ENCODE measurements around the gene TTL. TPM values are rescaled to one million over a fixed set of nuclear protein-coding genes. Genes with fewer than 3 reads are reported as not detected.
"Not testable (repeated sequence)": the region's sequence is repeated elsewhere in the genome, so short reads cannot be mapped to it uniquely, and the experiment has no call there.

TTL gene
- polyA plus RNA-seq, 3 donors: 2.7 to 13.9 (median 5.4) TPM

DNA sequence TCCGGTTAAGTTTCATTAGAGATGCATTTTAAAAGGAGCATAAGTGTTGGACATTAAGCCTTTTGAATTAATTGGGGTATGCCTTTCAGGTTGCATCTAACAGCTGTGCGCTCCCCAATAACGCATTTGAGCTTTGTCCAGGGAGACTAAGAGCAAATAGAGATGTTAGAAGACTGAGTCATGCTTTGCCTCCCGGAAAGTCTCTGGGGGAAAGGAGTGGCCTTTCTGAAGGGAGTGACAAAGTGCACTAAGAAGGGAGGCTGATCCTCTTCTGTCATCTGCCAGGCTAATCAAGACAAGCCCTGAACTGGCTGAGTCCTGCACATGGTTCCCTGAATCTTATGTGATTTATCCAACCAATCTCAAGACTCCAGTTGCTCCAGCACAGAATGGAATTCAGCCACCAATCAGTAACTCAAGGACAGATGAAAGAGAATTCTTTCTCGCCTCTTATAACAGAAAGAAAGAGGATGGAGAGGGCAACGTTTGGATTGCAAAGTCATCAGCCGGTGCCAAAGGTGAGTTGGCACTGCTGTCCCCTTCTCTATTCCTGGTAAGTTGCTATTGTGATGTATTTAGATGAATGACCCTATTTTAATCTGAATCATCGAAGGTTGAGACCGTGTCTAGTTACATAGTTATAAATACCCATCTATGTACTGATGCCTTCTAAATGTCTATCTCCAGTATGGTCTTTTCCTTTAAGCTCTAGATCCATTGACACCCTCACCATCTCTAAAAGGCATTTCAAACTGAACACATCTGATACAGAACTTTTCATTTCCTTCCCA lies 12.1 kb downstream of the TTL start:
- Histone ChIP-seq H3K27ac (ENCODE audit: low read depth in 1 of 2, low read length in 2 of 2) (no peak overlapping the region), H2AFZ (ENCODE audit: insufficient read depth, low read depth, low read length, poor library complexity, severe bottlenecking) (no peak overlapping the region), H3K27me3 (ENCODE audit: control insufficient read depth in 2 of 2, insufficient read depth in 2 of 2, low read length in 2 of 2) (no peaks in the 10 kb centered on the region), H3K36me3 (replicated peaks in 1 of 2; ENCODE audit: control insufficient read depth in 1 of 2, insufficient read depth in 2 of 2, low read length in 2 of 2) (peaks cover 20 to 39% of the 10 kb centered on the region in 2 donors), H4K20me1 (ENCODE audit: insufficient read depth, low read length) (peaks cover 5% of the 10 kb centered on the region), H3K4me3 (replicated peaks in 1 of 3; ENCODE audit: low read depth in 2 of 3, low read length in 3 of 3) (no peak overlapping the region), H3K9me3 (replicated peaks in 1 of 2; ENCODE audit: control insufficient read depth in 1 of 2, insufficient read depth in 1 of 2, low read length in 2 of 2) (no peaks in the 10 kb centered on the region), H3K79me2 (ENCODE audit: insufficient read depth, low read length) (no peaks in the 10 kb centered on the region), H3K9ac (ENCODE audit: insufficient read depth, low read length, poor library complexity, severe bottlenecking) (no peak overlapping the region), H3K4me2 (replicated peaks; ENCODE audit: extremely low read depth, low read length, poor library complexity, severe bottlenecking) (no peak overlapping the region), H3K4me1 (ENCODE audit: control insufficient read depth in 1 of 2, insufficient read depth in 2 of 2, low read length in 2 of 2) (no peaks in the 10 kb centered on the region)
- Mint-ChIP-seq H3K9me3 (no peaks in the 10 kb centered on the region), H3K4me1 (no peaks in the 10 kb centered on the region), H3K4me3 (no peak overlapping the region), H3K27me3 (ENCODE audit: low read depth in 3 of 3) (peaks cover 0 to 2% (median 0%) of the 10 kb centered on the region in 3 donors), H3K27ac (no peak overlapping the region), H3K36me3 (peaks cover 13 to 39% of the 10 kb centered on the region in 2 donors)
- DNase-seq: no peak
- intact Hi-C loops (cut with micrococcal nuclease): no loop called here
- TF ChIP-seq, protein P1, sequence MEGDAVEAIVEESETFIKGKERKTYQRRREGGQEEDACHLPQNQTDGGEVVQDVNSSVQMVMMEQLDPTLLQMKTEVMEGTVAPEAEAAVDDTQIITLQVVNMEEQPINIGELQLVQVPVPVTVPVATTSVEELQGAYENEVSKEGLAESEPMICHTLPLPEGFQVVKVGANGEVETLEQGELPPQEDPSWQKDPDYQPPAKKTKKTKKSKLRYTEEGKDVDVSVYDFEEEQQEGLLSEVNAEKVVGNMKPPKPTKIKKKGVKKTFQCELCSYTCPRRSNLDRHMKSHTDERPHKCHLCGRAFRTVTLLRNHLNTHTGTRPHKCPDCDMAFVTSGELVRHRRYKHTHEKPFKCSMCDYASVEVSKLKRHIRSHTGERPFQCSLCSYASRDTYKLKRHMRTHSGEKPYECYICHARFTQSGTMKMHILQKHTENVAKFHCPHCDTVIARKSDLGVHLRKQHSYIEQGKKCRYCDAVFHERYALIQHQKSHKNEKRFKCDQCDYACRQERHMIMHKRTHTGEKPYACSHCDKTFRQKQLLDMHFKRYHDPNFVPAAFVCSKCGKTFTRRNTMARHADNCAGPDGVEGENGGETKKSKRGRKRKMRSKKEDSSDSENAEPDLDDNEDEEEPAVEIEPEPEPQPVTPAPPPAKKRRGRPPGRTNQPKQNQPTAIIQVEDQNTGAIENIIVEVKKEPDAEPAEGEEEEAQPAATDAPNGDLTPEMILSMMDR (IDR thresholded peaks at IDR 0.05): no peak
- 100% methylated on average over 3 of the region's 9 CpGs for WGBS (ENCODE audit: insufficient coverage)

DNA sequence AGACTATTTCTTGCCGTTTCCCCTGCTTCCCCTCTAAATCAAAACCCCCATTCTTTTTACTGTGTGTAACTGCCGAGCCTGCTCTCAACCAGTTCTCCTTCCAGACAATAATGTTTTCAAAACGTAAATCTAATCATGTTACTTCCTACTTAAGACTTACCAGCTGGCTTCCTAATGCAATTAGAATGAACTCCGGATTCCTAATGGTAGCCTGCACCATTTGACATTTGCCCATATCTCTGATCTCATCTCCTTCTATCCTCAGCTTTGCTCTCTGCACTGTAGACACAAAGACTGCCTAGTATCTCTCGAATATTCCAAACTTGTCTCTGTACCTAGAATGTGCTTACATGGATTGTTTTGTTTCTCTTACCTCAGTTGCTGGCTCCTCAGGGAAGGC lies 12.9 kb downstream of the TTL start:
- H3K4me2 ChIP-seq (replicated peaks; ENCODE audit: extremely low read depth, low read length, poor library complexity, severe bottlenecking): no peak overlapping the region
- H3K4me3 ChIP-seq (replicated peaks in 1 of 3; ENCODE audit: low read depth in 2 of 3, low read length in 3 of 3): no peak overlapping the region
- no peak overlapping the region for H3K27ac ChIP-seq (ENCODE audit: low read depth in 1 of 2, low read length in 2 of 2)
- TF ChIP-seq, protein P1 (IDR thresholded peaks at IDR 0.05): no peak
- H2AFZ ChIP-seq (ENCODE audit: insufficient read depth, low read depth, low read length, poor library complexity, severe bottlenecking): no peak overlapping the region
- peaks cover 5% of the 10 kb centered on the region for H4K20me1 ChIP-seq (ENCODE audit: insufficient read depth, low read length)
- H3K9me3 ChIP-seq (replicated peaks in 1 of 2; ENCODE audit: control insufficient read depth in 1 of 2, insufficient read depth in 1 of 2, low read length in 2 of 2): no peaks in the 10 kb centered on the region
- no peak overlapping the region for H3K27ac Mint-ChIP-seq
- H3K4me3 Mint-ChIP-seq: no peak overlapping the region
- no peaks in the 10 kb centered on the region for H3K9me3 Mint-ChIP-seq
- peaks cover 0 to 2% (median 0%) of the 10 kb centered on the region in 3 donors for H3K27me3 Mint-ChIP-seq (ENCODE audit: low read depth in 3 of 3)
- no peaks in the 10 kb centered on the region for H3K4me1 Mint-ChIP-seq
- H3K36me3 Mint-ChIP-seq: peaks cover 17 to 35% of the 10 kb centered on the region in 2 donors
- no peaks in the 10 kb centered on the region for H3K27me3 ChIP-seq (ENCODE audit: control insufficient read depth in 2 of 2, insufficient read depth in 2 of 2, low read length in 2 of 2)
- no peaks in the 10 kb centered on the region for H3K79me2 ChIP-seq (ENCODE audit: insufficient read depth, low read length)
- intact Hi-C loops (cut with micrococcal nuclease): no loop called here
- WGBS (ENCODE audit: insufficient coverage): 61% methylated on average over 5 of the region's 5 CpGs
- no peak overlapping the region for H3K9ac ChIP-seq (ENCODE audit: insufficient read depth, low read length, poor library complexity, severe bottlenecking)
- no peak for DNase-seq
- H3K36me3 ChIP-seq (replicated peaks in 1 of 2; ENCODE audit: control insufficient read depth in 1 of 2, insufficient read depth in 2 of 2, low read length in 2 of 2): peaks cover 18 to 39% of the 10 kb centered on the region in 2 donors
- H3K4me1 ChIP-seq (ENCODE audit: control insufficient read depth in 1 of 2, insufficient read depth in 2 of 2, low read length in 2 of 2): no peaks in the 10 kb centered on the region

DNA sequence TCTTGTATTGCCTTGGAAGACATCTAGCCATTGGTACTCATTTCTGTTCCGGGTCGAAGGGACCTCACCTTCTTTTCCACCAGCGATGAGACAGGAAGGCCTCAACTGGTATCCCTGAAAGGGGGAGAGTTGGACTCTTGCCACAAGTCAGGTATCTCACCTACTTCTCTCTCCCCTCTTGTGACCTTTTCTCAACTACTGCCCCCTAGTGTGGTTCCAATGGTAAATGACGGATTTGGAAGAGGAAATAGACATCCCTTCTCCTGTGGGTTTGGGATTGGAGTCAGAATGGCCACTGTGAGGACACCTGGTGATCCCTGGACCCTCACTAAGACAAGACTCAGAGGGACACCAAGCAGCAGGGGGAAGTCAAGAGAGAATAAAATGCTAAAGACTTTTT lies 13.9 kb downstream of the TTL start:
- H3K4me1 Mint-ChIP-seq; H3K4me3 Mint-ChIP-seq; H3K9me3 ChIP-seq (replicated peaks in 1 of 2; ENCODE audit: control insufficient read depth in 1 of 2, insufficient read depth in 1 of 2, low read length in 2 of 2); H3K4me1 ChIP-seq (ENCODE audit: control insufficient read depth in 1 of 2, insufficient read depth in 2 of 2, low read length in 2 of 2); H3K79me2 ChIP-seq (ENCODE audit: insufficient read depth, low read length); H3K9ac ChIP-seq (ENCODE audit: insufficient read depth, low read length, poor library complexity, severe bottlenecking); H3K27me3 ChIP-seq (ENCODE audit: control insufficient read depth in 2 of 2, insufficient read depth in 2 of 2, low read length in 2 of 2); H3K4me3 ChIP-seq (replicated peaks in 1 of 3; ENCODE audit: low read depth in 2 of 3, low read length in 3 of 3); intact Hi-C loops (cut with micrococcal nuclease); H2AFZ ChIP-seq (ENCODE audit: insufficient read depth, low read depth, low read length, poor library complexity, severe bottlenecking); DNase-seq; H3K4me2 ChIP-seq (replicated peaks; ENCODE audit: extremely low read depth, low read length, poor library complexity, severe bottlenecking); H3K27ac ChIP-seq (ENCODE audit: low read depth in 1 of 2, low read length in 2 of 2); H4K20me1 ChIP-seq (ENCODE audit: insufficient read depth, low read length); H3K9me3 Mint-ChIP-seq; H3K27me3 Mint-ChIP-seq (ENCODE audit: low read depth in 3 of 3): not testable (repeated sequence)
- peak overlapping the region in 1 of 7 donors; percentile 56 for H3K27ac Mint-ChIP-seq
- peaks cover 18 to 39% of the 10 kb centered on the region in 2 donors for H3K36me3 ChIP-seq (replicated peaks in 1 of 2; ENCODE audit: control insufficient read depth in 1 of 2, insufficient read depth in 2 of 2, low read length in 2 of 2)
- WGBS (ENCODE audit: insufficient coverage): no CpG with 5 or more reads among the region's 4 CpGs
- H3K36me3 Mint-ChIP-seq: peaks cover 17 to 26% of the 10 kb centered on the region in 2 donors

Data from CD14-positive monocyte (primary cell).